Right lobe of liver (tissue), 4 donors: ENCODE results near the gene DGAT2L6.
"Not testable (repeated sequence)": the region's sequence is repeated elsewhere in the genome, so short reads cannot be mapped to it uniquely, and the experiment has no call there.

Experiments
- CTCF ChIP-seq, 4 donors: fragments of 200-600 bp in 3 of 4; fragments of 450-650 bp in 1 of 4; IDR thresholded peaks; one replicate each; pipeline versions ENCODE4 v1.5.1 to v1.8.0; 2016 to 2022; ENCODE audit warnings: antibody characterized with exemption in 4 of 4, mild to moderate bottlenecking in 2 of 4
- POLR2A ChIP-seq: fragments of 450-650 bp; IDR thresholded peaks from one replicate; pipeline ENCODE4 v1.6.1; 2017; ENCODE audit warnings: antibody characterized with exemption, mild to moderate bottlenecking
- donor health status: DM: no; HTN: no; CAD: no.
- donor health status: DM: no; HTN: no; CAD: no.
- donor health status: DM: no; HTN: yes; CAD: no.

- not testable (repeated sequence) for TF ChIP-seq CTCF (IDR thresholded peaks at IDR 0.05); POLR2A
These were observed 32.3 kb downstream of the DGAT2L6 start for GRCh38 chrX:70209570-70209969.
